GM12878 (cell line): ENCODE results near the gene TLE7.

Source experiments
- CTCF ChIP-seq, 3 experiments: IDR thresholded peaks in 2 of 3; conservative IDR thresholded peaks in 1 of 3; 2 replicates each; pipeline ENCODE4 v1.5.1; 2011; ENCODE audit warnings: low read depth in 3 of 3, low read length in 3 of 3, mild to moderate bottlenecking in 3 of 3, control low read depth in 2 of 3, moderate library complexity in 2 of 3, inconsistent platforms in 1 of 3, mixed read lengths in 1 of 3; ENCODE audit not compliant: control insufficient read depth in 2 of 3, insufficient read depth in 1 of 3; ENCODE audit errors: extremely low read depth in 1 of 3
- JUND ChIP-seq: IDR thresholded peaks from 2 replicates; pipeline ENCODE4 v1.6.1; 2012; ENCODE audit warnings: low read depth, mild to moderate bottlenecking, low read length, improper control_type of control experiment, moderate library complexity
- MXI1 ChIP-seq: fragments of 150-350 bp; IDR thresholded peaks from 2 replicates; pipeline ENCODE4 v1.6.1; 2011; ENCODE audit warnings: low read depth, mild to moderate bottlenecking, inconsistent platforms, low read length, improper control_type of control experiment
- NFIC ChIP-seq: IDR thresholded peaks from 2 replicates; pipeline ENCODE4 v1.6.1; 2012; ENCODE audit warnings: low read depth, mild to moderate bottlenecking, inconsistent platforms, low read length, moderate library complexity
- POLR2A ChIP-seq: IDR thresholded peaks from 2 replicates; pipeline ENCODE4 v1.6.1; 2011; ENCODE audit warnings: low read depth, mild to moderate bottlenecking, low read length
- SIN3A ChIP-seq: IDR thresholded peaks from 2 replicates; pipeline ENCODE4 v1.6.1; 2012; ENCODE audit warnings: low read depth, low read length, improper control_type of control experiment
- ZNF274 ChIP-seq: IDR thresholded peaks from one replicate; pipeline ENCODE4 v1.8.0; 2011; ENCODE audit not compliant: insufficient read length, insufficient read depth
- TF ChIP-seq, protein P1 (sequence below): IDR thresholded peaks from 2 replicates; pipeline ENCODE4 v1.6.1; 2011; ENCODE audit warnings: low read depth, low read length, improper control_type of control experiment, borderline replicate concordance

GRCh38 chr16:71448274-71448866 lies 6.5 kb upstream of the TLE7 start:
- TF ChIP-seq ZNF274: no peak
- TF ChIP-seq, protein P1, sequence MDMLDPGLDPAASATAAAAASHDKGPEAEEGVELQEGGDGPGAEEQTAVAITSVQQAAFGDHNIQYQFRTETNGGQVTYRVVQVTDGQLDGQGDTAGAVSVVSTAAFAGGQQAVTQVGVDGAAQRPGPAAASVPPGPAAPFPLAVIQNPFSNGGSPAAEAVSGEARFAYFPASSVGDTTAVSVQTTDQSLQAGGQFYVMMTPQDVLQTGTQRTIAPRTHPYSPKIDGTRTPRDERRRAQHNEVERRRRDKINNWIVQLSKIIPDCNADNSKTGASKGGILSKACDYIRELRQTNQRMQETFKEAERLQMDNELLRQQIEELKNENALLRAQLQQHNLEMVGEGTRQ: no peak
- no peak for TF ChIP-seq CTCF (IDR thresholded peaks at IDR 0.05 in 2 of 3, conservative IDR thresholded peaks at IDR 0.05 in 1 of 3; ENCODE audit: control insufficient read depth in 2 of 3, extremely low read depth in 1 of 3, insufficient read depth in 1 of 3, low read depth in 3 of 3, low read length in 3 of 3)
- TF ChIP-seq SIN3A: no peak
- no peak for TF ChIP-seq NFIC
- no peak for TF ChIP-seq JUND
- TF ChIP-seq POLR2A: no peak
- TF ChIP-seq MXI1: no peak
